Measurements from ENCODE around the gene NUDT22. TPM values are rescaled to one million over a fixed set of nuclear protein-coding genes. Genes with fewer than 3 reads are reported as not detected.

Gene NUDT22
- total and polyA plus RNA-seq, 2 of the 8 experiments (the other 6 are each of a cell fraction or from before 2014, with no cell fraction given): 43.4 to 69.0 TPM

- ChIA-PET CTCF (ENCODE audit: partially characterized antibody) (interaction anchor here (1.0 to 7.4 kb wide), 27 partner anchors 8 to 209 kb away, joined by 3 to 68 read pairs (median 7); partner anchors contain the start of genes DNAJC4, ESRRA, NUDT22 and PLCB3), POLR2A (ENCODE audit: partially characterized antibody) (interaction anchor here (0.7 to 18.4 kb wide), 8 partner anchors 15 to 100 kb away, joined by 3 to 253 read pairs (median 23); partner anchors contain the start of genes MACROD1, NUDT22, PPP1R14B and STIP1)
- no peak overlapping the region for H2AK5ac ChIP-seq (ENCODE audit: low read depth, low read length)
- H3K56ac ChIP-seq (replicated peaks; ENCODE audit: insufficient read length, low read depth, low read length): no peak overlapping the region
- no peak overlapping the region for H4K5ac ChIP-seq (ENCODE audit: insufficient read length, low read depth, low read length)
- H3K9me3 ChIP-seq (ENCODE audit: insufficient read depth in 2 of 2, low read depth in 1 of 2, low read length in 1 of 2): no peaks in the 10 kb centered on the region
- H3K4me3 ChIP-seq (ENCODE audit: extremely low read depth in 1 of 4, insufficient read depth in 2 of 4, low read depth in 3 of 4, low read length in 4 of 4): no peak overlapping the region
- 94% methylated on average over 16 of the region's 16 CpGs; no CpG with 5 or more reads in 1 of the 2 experiments for WGBS, 2 experiments (ENCODE audit: extremely low coverage in 1 of 2, insufficient coverage in 1 of 2, insufficient read length in 1 of 2, insufficient replicate concordance in 2 of 2, low coverage in 1 of 2, low lambda C conversion rate in 2 of 2, missing lambda C conversion rate in 1 of 2)
- H3K9ac ChIP-seq (replicated peaks in 1 of 4; ENCODE audit: extremely low read depth in 1 of 4, low read depth in 3 of 4, low read length in 3 of 4): no peak overlapping the region
- no peak for TF ChIP-seq RFX5 (IDR thresholded peaks at IDR 0.05; ENCODE audit: borderline replicate concordance, low read depth, low read length)
- no peak for TF ChIP-seq TBP (IDR thresholded peaks at IDR 0.05; ENCODE audit: low read depth, low read length)
- TF ChIP-seq SIRT6 (IDR thresholded peaks at IDR 0.05; ENCODE audit: low read length): no peak
- TF ChIP-seq NRF1 (IDR thresholded peaks at IDR 0.05; ENCODE audit: low read depth, low read length): no peak
- TF ChIP-seq SAP30 (IDR thresholded peaks at IDR 0.05; ENCODE audit: insufficient read depth, insufficient replicate concordance, low read length): no peak
- H3K4me2 ChIP-seq (ENCODE audit: insufficient read depth in 1 of 2, low read depth in 2 of 2, low read length in 2 of 2): no peak overlapping the region
- no peaks in the 10 kb centered on the region; the same call in 1 of the 2 replicates for H3K23me2 ChIP-seq (ENCODE audit: low read depth, low read length)
- no peak overlapping the region for H3K27ac ChIP-seq (ENCODE audit: low read depth, low read length)
- H2BK15ac ChIP-seq (ENCODE audit: low read length): no peak overlapping the region
- H4K91ac ChIP-seq (replicated peaks; ENCODE audit: insufficient read length, low read length): no peak overlapping the region
- no peak overlapping the region for H4K8ac ChIP-seq (ENCODE audit: extremely low read depth, insufficient read depth, low read length)
- no peak overlapping the region for H2BK5ac ChIP-seq (ENCODE audit: low read depth, low read length)
- no peaks in the 10 kb centered on the region; a peak in 1 of 7 replicates for H3K27me3 ChIP-seq (replicated peaks in 1 of 4; ENCODE audit: control insufficient read depth in 3 of 4, extremely low read depth in 1 of 4, insufficient read depth in 3 of 4, low read length in 3 of 4)
- peaks cover 5 to 21% of the 10 kb centered on the region in 2 experiments for H4K20me1 ChIP-seq (replicated peaks in 1 of 2; ENCODE audit: control insufficient read depth in 1 of 2, insufficient read depth in 2 of 2, low read length in 2 of 2)
- H2BK12ac ChIP-seq (ENCODE audit: low read depth, low read length): no peak overlapping the region
- H3K4ac ChIP-seq (replicated peaks; ENCODE audit: insufficient read length, low read depth, low read length): no peak overlapping the region
- H3K23ac ChIP-seq (ENCODE audit: insufficient read length): no peak overlapping the region
- peaks cover 41 to 67% (median 54%) of the 10 kb centered on the region in 4 experiments for H3K36me3 ChIP-seq (ENCODE audit: control insufficient read depth in 2 of 4, insufficient read depth in 4 of 4, low read length in 3 of 4)
- DNase-seq (ENCODE audit: low read depth in 1 of 2, low spot score in 2 of 2): no peak
- no peaks in the 10 kb centered on the region for H3K79me2 ChIP-seq (ENCODE audit: control insufficient read depth in 1 of 2, insufficient read depth in 2 of 2, low read length in 2 of 2)
- H3K18ac ChIP-seq (ENCODE audit: extremely low read depth, low read length): no peak overlapping the region
- no peaks in the 10 kb centered on the region for H3K79me1 ChIP-seq (ENCODE audit: low read depth, low read length)
- no peak overlapping the region for H2BK20ac ChIP-seq (ENCODE audit: low read length)
- no peak for FAIRE-seq
- H3K4me1 ChIP-seq (replicated peaks in 1 of 4; ENCODE audit: control insufficient read depth in 3 of 4, insufficient read depth in 4 of 4, low read length in 3 of 4): peaks cover 0 to 5% (median 0%) of the 10 kb centered on the region in 4 experiments; a peak in 3 of 7 replicates
- no peak overlapping the region for H2AFZ ChIP-seq (ENCODE audit: low read length)
- H2BK120ac ChIP-seq (replicated peaks; ENCODE audit: low read depth, low read length): no peak overlapping the region
- H3K14ac ChIP-seq (ENCODE audit: insufficient read length): no peak overlapping the region
Measured at GRCh38 chr11:64204080-64204440, 22.0 kb upstream of the NUDT22 start.

Measured in H1 (cell line).